HG03039 (cell line): ENCODE data around the gene LMCD1.
"Not testable (repeated sequence)": the region's sequence is repeated elsewhere in the genome, so short reads cannot be mapped to it uniquely, and the experiment has no call there.

ENCODE experiments used
- ATAC-seq: cut with Tn5 transposase; IDR thresholded peaks from one replicate; pipeline ENCODE4 v1.9.1; 2021; ENCODE audit warnings: mild to moderate bottlenecking, moderate library complexity; ENCODE audit not compliant: unreplicated experiment

The LMCD1 gene

GRCh38 chr3:8579943-8580342 lies 78.3 kb downstream of the LMCD1 start:
- ATAC-seq = no peak

GRCh38 chr3:8580434-8580833 lies 78.8 kb downstream of the LMCD1 start:
- not testable (repeated sequence) for ATAC-seq

DNA sequence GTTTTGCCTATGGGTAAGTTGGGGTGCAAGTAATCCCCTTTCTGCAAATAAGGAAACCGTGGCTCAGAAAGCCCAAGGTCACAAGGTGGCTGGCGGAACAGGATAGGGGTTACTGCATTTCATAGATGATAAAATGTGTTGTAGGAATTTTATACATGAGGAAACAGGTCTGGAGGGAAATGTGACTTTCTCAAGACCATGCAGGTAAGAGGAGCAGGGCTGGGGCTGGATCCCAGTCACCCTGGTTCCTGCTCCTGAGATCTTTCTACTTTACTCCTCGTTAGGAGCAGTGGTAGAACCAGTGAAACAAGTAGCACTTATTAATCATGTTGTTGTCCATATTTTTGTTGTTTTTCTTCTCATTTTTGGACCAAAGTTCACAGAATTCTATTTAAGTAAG lies 79.8 kb downstream of the LMCD1 start:
- no peak for ATAC-seq

DNA sequence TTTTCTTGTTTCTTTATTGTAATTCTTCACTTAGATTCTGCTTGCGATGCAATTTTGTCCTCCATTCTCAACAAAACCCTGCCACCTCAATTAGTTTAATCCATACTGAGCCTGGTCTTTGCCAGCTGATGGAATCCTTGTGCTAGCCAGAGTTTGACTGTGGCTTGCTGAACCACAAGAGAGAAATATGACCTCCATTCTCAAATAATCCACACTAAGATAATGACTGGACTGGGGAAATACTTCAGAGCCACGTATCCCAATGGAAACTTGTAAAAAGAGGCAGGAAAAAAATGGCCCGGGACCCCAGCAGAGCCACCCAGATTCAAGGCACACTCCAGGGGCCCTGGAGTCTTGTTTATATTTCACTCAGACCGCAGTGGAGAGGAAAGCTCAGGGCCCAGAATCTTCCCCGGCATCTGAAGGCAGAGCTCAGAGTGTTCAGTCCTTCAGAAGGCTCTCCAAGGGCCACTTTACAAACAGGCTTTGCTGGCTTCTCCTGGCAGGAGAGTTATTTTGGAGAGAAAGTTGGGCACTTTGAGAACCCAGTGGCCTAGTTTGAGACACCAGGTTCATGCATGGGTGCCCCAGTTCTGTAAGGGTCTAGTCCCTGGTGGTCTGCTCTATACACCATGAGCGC lies 80.3 kb downstream of the LMCD1 start:
- ATAC-seq = no peak

DNA sequence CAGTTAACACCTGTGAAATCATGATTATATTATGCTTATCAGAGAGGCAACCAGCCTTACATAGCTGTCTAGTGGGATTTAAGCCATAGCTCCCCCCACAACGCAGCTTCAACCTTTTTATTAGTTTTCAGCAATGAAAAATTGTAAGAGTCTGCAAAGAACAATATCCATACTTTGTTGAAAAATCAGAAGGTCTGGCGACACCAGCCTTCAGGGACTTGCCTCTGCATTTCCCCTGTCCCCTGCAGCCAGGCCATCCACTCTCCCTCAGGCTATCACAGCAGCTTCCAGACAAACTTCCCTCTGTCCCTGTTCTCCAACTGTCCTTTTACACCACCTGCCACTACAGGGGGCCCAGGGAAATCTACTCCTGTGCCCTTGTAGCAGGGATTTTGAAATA lies 83.0 kb downstream of the LMCD1 start:
- no peak for ATAC-seq

DNA sequence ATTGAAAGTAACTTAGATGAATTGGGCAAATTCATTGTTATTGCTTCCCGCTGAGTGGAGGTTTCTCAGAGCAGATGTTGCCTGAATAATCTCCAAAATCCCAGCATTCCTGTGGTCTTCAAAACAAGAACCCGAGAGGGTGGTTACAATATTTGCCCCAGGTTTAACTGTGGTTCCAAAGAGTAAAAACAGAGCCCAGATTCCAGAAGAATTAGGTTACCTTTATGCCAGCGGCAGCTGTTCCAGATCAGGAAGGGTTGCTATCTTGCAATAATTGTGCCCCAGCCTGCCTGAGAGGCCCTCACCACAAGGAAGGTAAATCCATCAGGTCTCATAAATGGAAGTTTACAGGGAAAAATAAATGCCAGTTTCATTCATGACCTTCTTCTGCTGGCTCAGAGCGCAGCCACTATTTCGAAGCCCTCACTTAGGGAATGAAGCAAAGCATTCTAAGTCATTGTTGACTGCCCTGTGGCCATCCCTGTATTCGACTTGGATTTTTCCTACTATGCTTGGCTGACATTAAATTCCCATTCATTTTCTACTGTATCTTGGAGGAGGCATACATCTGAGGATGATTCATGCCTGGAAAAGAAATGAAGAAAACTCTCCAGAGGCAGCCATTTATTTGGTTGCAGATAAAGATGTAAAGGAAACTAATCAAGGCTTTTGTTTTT lies 88.4 kb downstream of the LMCD1 start:
- no peak for ATAC-seq

DNA sequence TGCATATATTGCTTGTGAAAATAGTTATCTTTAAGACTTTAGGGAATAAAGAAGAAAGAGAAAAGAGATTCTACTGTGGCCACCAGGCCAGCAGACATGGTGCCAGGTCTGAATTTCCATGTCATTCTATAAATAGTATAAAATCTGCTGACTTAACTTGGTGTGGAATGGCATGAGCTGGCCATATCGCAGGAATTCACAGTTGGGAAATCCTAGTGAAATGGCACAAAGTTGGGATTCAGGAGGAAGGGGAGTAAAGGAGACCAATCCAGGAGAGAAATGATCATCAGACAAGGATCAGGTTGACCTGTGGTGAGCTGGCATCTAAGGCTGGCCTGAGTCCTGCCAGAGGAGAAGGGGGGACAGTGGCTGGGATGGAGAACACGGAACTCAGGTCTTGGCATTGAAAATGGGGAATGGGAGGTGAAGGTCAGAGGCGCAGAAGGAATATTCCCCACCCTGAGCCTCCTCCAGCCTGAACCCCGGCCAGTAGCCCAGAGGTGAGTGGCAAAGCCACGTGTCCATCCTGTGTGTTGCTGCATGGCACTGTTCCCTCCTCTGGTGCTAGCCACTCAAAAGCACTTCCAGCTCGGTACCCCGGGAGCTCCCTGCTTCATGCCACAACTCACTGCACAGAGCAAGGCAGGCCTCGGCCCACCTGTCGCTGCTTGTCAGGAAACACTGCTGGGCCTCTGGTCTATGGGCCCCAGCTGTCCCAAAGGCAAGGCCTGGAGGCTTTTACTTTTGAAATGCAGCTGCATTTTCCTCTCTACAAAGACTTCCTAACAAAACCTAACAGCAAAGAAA lies 91.6 kb downstream of the LMCD1 start:
- ATAC-seq = no peak

GRCh38 chr3:8595252-8595651 lies 93.6 kb downstream of the LMCD1 start:
- no peak for ATAC-seq

DNA sequence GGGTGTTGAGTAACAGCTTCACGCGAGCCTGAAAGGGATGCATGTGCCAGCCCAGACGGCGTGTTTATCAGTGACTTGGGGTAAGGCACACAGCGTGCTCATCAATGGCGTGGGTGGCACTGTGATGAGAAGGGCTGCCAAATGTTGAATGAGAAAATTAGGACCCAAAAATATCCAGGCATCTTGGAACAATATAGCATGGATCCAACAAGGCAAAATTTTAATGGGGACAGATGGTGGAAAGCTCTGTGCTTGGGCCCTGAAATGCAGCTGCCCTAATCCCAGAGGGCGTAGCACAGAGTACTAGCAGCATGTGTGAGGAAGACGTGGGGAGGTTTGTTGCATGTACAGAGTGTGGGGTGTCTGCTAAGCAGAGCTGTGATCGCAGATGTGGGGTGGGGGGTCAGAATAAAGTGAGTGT lies 94.1 kb downstream of the LMCD1 start:
- no peak for ATAC-seq

DNA sequence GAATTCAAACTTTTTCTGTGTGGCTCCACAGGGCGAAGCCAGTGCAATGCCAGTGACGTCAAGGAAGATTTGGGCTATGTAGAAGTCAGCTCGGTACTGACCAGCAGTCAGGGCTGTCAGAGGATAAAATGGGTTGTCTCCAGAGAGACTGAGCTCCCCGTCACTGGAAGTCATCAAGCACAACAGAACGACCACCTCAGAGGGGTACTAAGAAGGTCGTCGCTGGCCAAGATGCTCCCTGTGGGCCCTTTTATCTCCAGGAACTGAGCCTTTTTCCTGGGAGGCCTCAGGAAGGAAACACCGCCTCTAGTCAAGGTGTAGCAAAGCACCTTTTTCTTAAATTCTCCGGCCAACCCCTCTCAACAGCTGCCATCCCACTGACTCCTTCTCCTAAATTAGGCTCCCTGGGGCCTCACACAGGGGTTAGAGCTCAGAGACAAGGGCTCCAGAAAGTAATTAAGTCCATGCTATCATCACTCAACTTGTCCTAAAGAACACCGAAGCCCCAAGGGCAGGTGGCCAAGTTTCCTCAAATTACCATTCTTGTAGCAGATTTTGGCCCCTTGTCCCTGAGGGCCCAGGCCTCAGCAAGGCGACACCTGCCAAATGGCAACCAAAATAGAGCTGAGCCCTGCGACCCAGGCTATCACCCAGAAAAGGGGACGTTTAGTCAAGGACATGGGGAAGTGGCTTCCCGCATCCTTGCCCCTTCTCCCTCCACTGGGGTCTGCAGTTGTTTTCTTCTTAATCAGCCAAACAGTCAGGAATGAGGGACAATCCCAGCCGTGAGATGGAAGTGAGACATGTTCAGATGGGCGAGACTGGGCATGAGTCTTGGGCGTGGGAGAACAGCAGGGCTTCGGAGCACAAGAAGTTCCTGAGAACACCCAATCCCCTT lies 94.9 kb downstream of the LMCD1 start:
- no peak for ATAC-seq

- no peak for ATAC-seq
These were observed 95.7 kb downstream of the LMCD1 start for GRCh38 chr3:8597219-8597853.

DNA sequence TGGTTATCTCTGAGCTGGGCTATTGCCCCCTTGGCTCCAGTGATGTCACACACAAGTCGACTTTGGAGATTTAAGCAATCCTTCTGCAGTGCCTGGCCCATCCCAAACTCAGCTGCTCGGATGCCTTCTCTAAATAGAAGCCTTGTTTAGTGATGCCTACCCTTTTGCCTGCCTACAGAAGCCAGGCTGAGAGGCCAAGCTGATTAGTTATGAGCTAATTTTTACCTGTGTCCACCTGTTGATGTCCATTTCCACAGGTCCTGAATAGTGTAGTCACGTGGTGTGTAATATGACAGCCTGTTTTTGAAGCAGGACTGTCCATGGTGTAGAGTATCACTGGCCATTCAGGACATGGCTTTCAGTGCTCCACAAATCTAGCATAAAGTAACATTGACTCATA lies 97.5 kb downstream of the LMCD1 start:
- no peak for ATAC-seq

GRCh38 chr3:8600457-8600856 lies 98.8 kb downstream of the LMCD1 start:
- no peak for ATAC-seq

- no peak for ATAC-seq
These were observed 101.6 kb downstream of the LMCD1 start for GRCh38 chr3:8603115-8603710.

GRCh38 chr3:8604006-8604405 lies 102.4 kb downstream of the LMCD1 start:
- ATAC-seq = no peak

DNA sequence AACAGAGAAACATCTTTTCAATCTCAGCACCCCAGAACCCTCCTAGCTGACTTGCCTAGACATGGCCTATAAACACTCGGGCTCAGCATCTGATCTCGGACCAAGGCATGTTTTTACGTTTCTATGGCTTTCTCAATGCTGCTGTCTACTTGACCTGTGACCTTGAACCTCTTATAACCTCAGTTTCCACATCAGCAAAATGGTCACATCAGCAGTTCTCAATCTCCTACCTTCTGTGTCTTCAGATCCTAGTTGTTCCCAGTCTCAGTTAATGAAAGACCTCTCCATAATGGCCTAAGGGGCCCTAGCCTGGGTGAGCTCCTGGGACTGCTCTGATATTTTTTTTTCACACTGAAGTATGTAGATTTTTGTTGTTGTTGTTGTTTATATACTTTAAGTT lies 103.4 kb downstream of the LMCD1 start:
- ATAC-seq = no peak

GRCh38 chr3:8606701-8607231 lies 105.1 kb downstream of the LMCD1 start:
- no peak for ATAC-seq

GRCh38 chr3:8607234-8608040 lies 105.8 kb downstream of the LMCD1 start:
- ATAC-seq = no peak
